G401 (cell line): ENCODE measurements around the gene TNRC6A. TPM values are rescaled to one million over a fixed set of nuclear protein-coding genes. Genes with fewer than 3 reads are reported as not detected.
"Not testable (repeated sequence)": the region's sequence is repeated elsewhere in the genome, so short reads cannot be mapped to it uniquely, and the experiment has no call there.

Experiments used
- DNase-seq: peaks from one replicate; pipeline ENCODE4 v3.0.0-alpha.2; 2015; ENCODE audit warnings: low spot score
- in situ Hi-C: cut with HindIII; loops from 2 replicates; pipeline ENCODE4 v1.10.0; 2016; ENCODE audit warnings: low sequenced_read_pairs, mixed read lengths
- total RNA-seq: library from RNA; depleted of rRNA; stranded (reverse); fragments of >200 nt; shearing (Covaris generic); gene quantifications from 2 replicates; pipeline ENCODE4 v1.2.3, GENCODE V29; 2014

Gene TNRC6A
- total RNA-seq, 1 experiment from 2014 or later = 14.4 TPM

- no peak for DNase-seq
- in situ Hi-C loops = no loop called here
These were observed 60.4 kb downstream of the TNRC6A start for GRCh38 chr16:24789881-24790280.

GRCh38 chr16:24800586-24800985, 71.1 kb downstream of the TNRC6A start:
- DNase-seq = no peak
- in situ Hi-C loops = no loop called here

GRCh38 chr16:24801761-24802302, 72.4 kb downstream of the TNRC6A start:
- in situ Hi-C loops = no loop called here
- no peak for DNase-seq

- DNase-seq = no peak
- in situ Hi-C loops = no loop called here
These were observed 76.0 kb downstream of the TNRC6A start for GRCh38 chr16:24805484-24805883.

- in situ Hi-C loops = no loop called here
- DNase-seq = no peak
These were observed 77.8 kb downstream of the TNRC6A start for GRCh38 chr16:24807301-24807700.

GRCh38 chr16:24810951-24811843, 81.7 kb downstream of the TNRC6A start:
- in situ Hi-C loops = no loop called here
- no peak for DNase-seq

- DNase-seq, in situ Hi-C loops: not testable (repeated sequence)
These were observed 83.4 kb downstream of the TNRC6A start for GRCh38 chr16:24812813-24813212.

GRCh38 chr16:24815021-24815420, 85.6 kb downstream of the TNRC6A start:
- in situ Hi-C loops = no loop called here
- no peak for DNase-seq

GRCh38 chr16:24816688-24817087, 87.2 kb downstream of the TNRC6A start:
- in situ Hi-C loops = no loop called here

GRCh38 chr16:24819462-24820040, 90.1 kb downstream of the TNRC6A start:
- in situ Hi-C loops = loop anchor here (10.0 kb wide), 1 partner anchor 255 kb away; no protein-coding TSS in a partner anchor
- DNase-seq = no peak

More at GRCh38 chr16:24816688-24817087, 87.2 kb downstream of the TNRC6A start:
- no peak for DNase-seq

- in situ Hi-C loops = loop anchor here (10.0 kb wide), 1 partner anchor 256 kb away; no protein-coding TSS in a partner anchor
- no peak for DNase-seq
These were observed 91.1 kb downstream of the TNRC6A start for GRCh38 chr16:24820522-24820921.

- in situ Hi-C loops = loop anchor here (10.0 kb wide), 1 partner anchor 256 kb away; no protein-coding TSS in a partner anchor
- no peak for DNase-seq
These were observed 91.7 kb downstream of the TNRC6A start for GRCh38 chr16:24821129-24821528.

- in situ Hi-C loops = loop anchor here (10.0 kb wide), 1 partner anchor 258 kb away; no protein-coding TSS in a partner anchor
These were observed 93.1 kb downstream of the TNRC6A start for GRCh38 chr16:24822542-24822941.

GRCh38 chr16:24822974-24823373, 93.5 kb downstream of the TNRC6A start:
- in situ Hi-C loops = loop anchor here (10.0 kb wide), 1 partner anchor 258 kb away; no protein-coding TSS in a partner anchor

More at GRCh38 chr16:24822542-24822941, 93.1 kb downstream of the TNRC6A start:
- DNase-seq = peak; percentile 41

GRCh38 chr16:24825696-24826095, 96.2 kb downstream of the TNRC6A start:
- DNase-seq = no peak
- in situ Hi-C loops = loop anchor here (10.0 kb wide), 1 partner anchor 261 kb away; no protein-coding TSS in a partner anchor

More at GRCh38 chr16:24822974-24823373, 93.5 kb downstream of the TNRC6A start:
- no peak for DNase-seq

GRCh38 chr16:24826096-24826690, 96.7 kb downstream of the TNRC6A start:
- in situ Hi-C loops = loop anchor here (10.0 kb wide), 1 partner anchor 261 kb away; no protein-coding TSS in a partner anchor
- DNase-seq = no peak

- DNase-seq = no peak
- in situ Hi-C loops = loop anchor here (10.0 kb wide), 1 partner anchor 262 kb away; no protein-coding TSS in a partner anchor
These were observed 97.5 kb downstream of the TNRC6A start for GRCh38 chr16:24826817-24827566.

GRCh38 chr16:24829153-24829552, 99.7 kb downstream of the TNRC6A start:
- in situ Hi-C loops = loop anchor here (10.0 kb wide), 1 partner anchor 264 kb away; no protein-coding TSS in a partner anchor
- no peak for DNase-seq
